HEK293 (cell line): ENCODE data around the gene SPIRE2.

ENCODE experiments used
- CTCF ChIA-PET: fragments of 350-600 bp; formaldehyde crosslinking; extraction: SDS; loops from one replicate; lab custom pipeline; 2021; ENCODE audit warnings: antibody characterized with exemption; lab: Yijun Ruan, JAX
- POLR2A ChIA-PET: fragments of 300-600 bp; formaldehyde crosslinking; extraction: SDS; loops from one replicate; lab custom pipeline; 2020; ENCODE audit warnings: antibody characterized with exemption, inconsistent platforms; lab: Yijun Ruan, JAX
- H3K27ac ChIP-seq: fragments of 200-500 bp; sonication (Bioruptor generic); 2 replicates; pipeline ENCODE4 v1.5.1; 2014; ENCODE audit warnings: low read depth, low read length, control low read depth, inconsistent platforms; ENCODE audit errors: extremely low read depth
- H3K36me3 ChIP-seq, 2 experiments: fragments of 200-500 bp in 1 of 2; sonication (Bioruptor generic) in 1 of 2; 1 replicate in 1 of 2; 2 replicates in 1 of 2; pipeline ENCODE4 v1.5.1; 2014 to 2017; ENCODE audit warnings: inconsistent platforms in 2 of 2, low read length in 2 of 2; ENCODE audit not compliant: control insufficient read depth in 2 of 2, insufficient read depth in 1 of 2
- H3K4me1 ChIP-seq: fragments of 200-500 bp; sonication (Bioruptor generic); 2 replicates; pipeline ENCODE4 v1.5.1; 2014; ENCODE audit warnings: mild to moderate bottlenecking, low read length, inconsistent platforms; ENCODE audit not compliant: control insufficient read depth, insufficient read depth
- H3K4me3 ChIP-seq: 2 replicates; pipeline ENCODE4 v1.5.1; 2011; ENCODE audit warnings: low read depth, mild to moderate bottlenecking, control low read depth, low read length, moderate library complexity
- H3K9me3 ChIP-seq: fragments of 200-500 bp; sonication (Bioruptor generic); 2 replicates; pipeline ENCODE4 v1.5.1; 2014; ENCODE audit warnings: low read depth, low read length, inconsistent platforms; ENCODE audit not compliant: control insufficient read depth, insufficient read depth
- AEBP2 ChIP-seq: fragments of 450-650 bp; formaldehyde crosslinking; IDR thresholded peaks from 2 replicates; pipeline ENCODE4 v1.5.1; 2016; ENCODE audit warnings: missing biosample characterization, missing genetic modification characterization, borderline replicate concordance
- FEZF1 ChIP-seq: fragments of 450-650 bp; formaldehyde crosslinking; IDR thresholded peaks from 2 replicates; pipeline ENCODE4 v1.5.1; 2016; ENCODE audit warnings: missing biosample characterization, missing genetic modification characterization
- GLIS1 ChIP-seq: fragments of 450-650 bp; formaldehyde crosslinking; IDR thresholded peaks from 2 replicates; pipeline ENCODE4 v1.5.1; 2016; ENCODE audit warnings: missing biosample characterization, missing genetic modification characterization
- HOXA7 ChIP-seq: sonication (generic); formaldehyde crosslinking; IDR thresholded peaks from 2 replicates; pipeline ENCODE4 v1.8.1; 2022; ENCODE audit warnings: missing genetic modification reagents, borderline replicate concordance
- KLF8 ChIP-seq: fragments of 450-650 bp; formaldehyde crosslinking; IDR thresholded peaks from 2 replicates; pipeline ENCODE4 v1.5.1; 2016; ENCODE audit warnings: missing biosample characterization, missing genetic modification characterization
- PRDM10 ChIP-seq: fragments of 450-650 bp; formaldehyde crosslinking; IDR thresholded peaks from 2 replicates; pipeline ENCODE4 v1.5.1; 2016; ENCODE audit warnings: missing biosample characterization, missing genetic modification characterization
- ZBTB1 ChIP-seq: fragments of 450-650 bp; formaldehyde crosslinking; IDR thresholded peaks from 2 replicates; pipeline ENCODE4 v1.5.1; 2016; ENCODE audit warnings: missing biosample characterization, missing genetic modification characterization
- ZFHX2 ChIP-seq: fragments of 450-650 bp; formaldehyde crosslinking; conservative IDR thresholded peaks from 2 replicates; pipeline ENCODE4 v1.5.1; 2016; ENCODE audit warnings: missing biosample characterization, missing genetic modification characterization
- ZNF112 ChIP-seq: fragments of 450-650 bp; formaldehyde crosslinking; IDR thresholded peaks from 2 replicates; pipeline ENCODE4 v1.5.0; 2017; ENCODE audit warnings: missing biosample characterization, missing genetic modification characterization
- ZNF366 ChIP-seq: fragments of 450-650 bp; formaldehyde crosslinking; conservative IDR thresholded peaks from 2 replicates; pipeline ENCODE4 v1.5.1; 2016; ENCODE audit warnings: missing biosample characterization, missing genetic modification characterization
- ZNF394 ChIP-seq: fragments of 450-650 bp; formaldehyde crosslinking; IDR thresholded peaks from 2 replicates; pipeline ENCODE4 v1.5.1; 2016; ENCODE audit warnings: missing biosample characterization, missing genetic modification characterization, mild to moderate bottlenecking, moderate library complexity, borderline replicate concordance
- ZNF404 ChIP-seq: fragments of 450-650 bp; formaldehyde crosslinking; IDR thresholded peaks from 2 replicates; pipeline ENCODE4 v1.5.1; 2017; ENCODE audit warnings: missing biosample characterization, missing genetic modification characterization
- ZNF558 ChIP-seq: fragments of 450-650 bp; formaldehyde crosslinking; IDR thresholded peaks from 2 replicates; pipeline ENCODE4 v1.5.1; 2016; ENCODE audit warnings: missing biosample characterization, missing genetic modification characterization
- ZNF791 ChIP-seq: fragments of 450-650 bp; formaldehyde crosslinking; IDR thresholded peaks from 2 replicates; pipeline ENCODE4 v1.5.1; 2016; ENCODE audit warnings: missing biosample characterization, missing genetic modification characterization
- ZSCAN30 ChIP-seq: fragments of 450-650 bp; IDR thresholded peaks from 2 replicates; pipeline ENCODE4 v1.5.1; 2018; ENCODE audit warnings: missing biosample characterization, mild to moderate bottlenecking, missing genetic modification characterization, moderate library complexity

SPIRE2 gene

GRCh38 chr16:89798832-89799370 lies 29.4 kb upstream of the SPIRE2 start:
- TF ChIP-seq ZNF404 (tag by site-specific recombination) = no peak
- no peak overlapping the region for H3K27ac ChIP-seq
- H3K36me3 ChIP-seq = peaks cover 55 to 90% of the 10 kb centered on the region in 2 experiments
- ChIA-PET POLR2A (interaction anchor here (1.3 kb wide), 1 partner anchor 17 kb away, joined by 3 read pairs; no protein-coding TSS in a partner anchor), CTCF (interaction anchor here (1.0 kb wide), 2 partner anchors 60 to 98 kb away, joined by 3 to 4 read pairs; no protein-coding TSS in a partner anchor)
- H3K4me1 ChIP-seq = no peaks in the 10 kb centered on the region
- H3K9me3 ChIP-seq = no peaks in the 10 kb centered on the region
- H3K4me3 ChIP-seq = no peak overlapping the region

GRCh38 chr16:89801800-89802199 lies 26.5 kb upstream of the SPIRE2 start:
- Histone ChIP-seq H3K4me3 (no peak overlapping the region), H3K4me1 (no peaks in the 10 kb centered on the region), H3K27ac (no peak overlapping the region)
- TF ChIP-seq ZBTB1 = no peak
- TF ChIP-seq ZNF558 (tag by site-specific recombination) = no peak
- TF ChIP-seq ZNF112 = no peak
- no peak for TF ChIP-seq HOXA7
- no peak for TF ChIP-seq ZNF394 (tag by site-specific recombination)
- TF ChIP-seq ZNF791 (tag by site-specific recombination) = no peak
- TF ChIP-seq PRDM10 (tag by site-specific recombination) = no peak
- no peak for TF ChIP-seq ZFHX2
- TF ChIP-seq FEZF1 (tag by site-specific recombination) = no peak
- no peak for TF ChIP-seq KLF8 (tag by site-specific recombination)
- TF ChIP-seq ZNF366 = no peak
- no peak for TF ChIP-seq ZSCAN30
- TF ChIP-seq, all 188 proteins: peak for 0
- ChIA-PET POLR2A (interaction anchor here (1.0 to 2.0 kb wide), 3 partner anchors 9 to 15 kb away, joined by 3 to 6 read pairs (median 5); partner anchors contain the start of gene FANCA), CTCF (interaction anchor here (0.8 to 2.8 kb wide), 3 partner anchors 9 to 59 kb away, joined by 3 to 13 read pairs (median 7); no protein-coding TSS in a partner anchor)
- H3K36me3 ChIP-seq = peaks cover 58 to 88% of the 10 kb centered on the region in 2 experiments
- H3K9me3 ChIP-seq = no peaks in the 10 kb centered on the region

- H3K4me1 ChIP-seq = no peaks in the 10 kb centered on the region
- CTCF ChIA-PET = interaction anchor here (2.0 to 2.3 kb wide), 2 partner anchors 12 to 54 kb away, joined by 6 to 14 read pairs; no protein-coding TSS in a partner anchor
- TF ChIP-seq AEBP2 (tag by site-specific recombination) (no peak), GLIS1 (tag by site-specific recombination) (peak; percentile 88)
- TF ChIP-seq, all 188 proteins: peak for 1
- Histone ChIP-seq H3K36me3 (peaks cover 79 to 91% of the 10 kb centered on the region in 2 experiments; a peak in 2 of 3 replicates), H3K4me3 (no peak overlapping the region), H3K27ac (no peak overlapping the region), H3K9me3 (no peaks in the 10 kb centered on the region)
- POLR2A ChIA-PET = interaction anchor here (0.6 to 2.7 kb wide), 3 partner anchors 10 to 95 kb away, joined by 3 to 10 read pairs (median 3); no protein-coding TSS in a partner anchor
These were observed 23.0 kb upstream of the SPIRE2 start for GRCh38 chr16:89805136-89805905.
